NT2/D1 (cell line): ENCODE data around the gene NES.

ENCODE experiments used
- DNase-seq: peaks from one replicate; pipeline ENCODE4 v3.0.0-alpha.2; 2011; ENCODE audit warnings: low read depth, low spot score
- H3K27me3 ChIP-seq: 2 replicates; pipeline ENCODE4 v1.6.0; 2011; ENCODE audit warnings: mild to moderate bottlenecking; ENCODE audit not compliant: insufficient read length, insufficient read depth
- H3K36me3 ChIP-seq: 2 replicates; pipeline ENCODE4 v1.6.1; 2011; ENCODE audit warnings: mild to moderate bottlenecking, low read length, mixed read lengths; ENCODE audit not compliant: insufficient read depth, insufficient read length
- H3K4me1 ChIP-seq: 2 replicates; pipeline ENCODE4 v1.5.1; 2011; ENCODE audit not compliant: insufficient read depth, insufficient read length
- H3K4me3 ChIP-seq: 2 replicates; pipeline ENCODE4 v1.5.1; 2011; ENCODE audit warnings: low read depth; ENCODE audit not compliant: insufficient read length
- H3K9ac ChIP-seq: 2 replicates; pipeline ENCODE4 v1.6.0; 2011; ENCODE audit warnings: low read depth; ENCODE audit not compliant: insufficient read length
- H3K9me3 ChIP-seq: 2 replicates; pipeline ENCODE4 v1.5.1; 2011; ENCODE audit warnings: mild to moderate bottlenecking, low read length; ENCODE audit not compliant: insufficient read depth
- SUZ12 ChIP-seq: IDR thresholded peaks from 2 replicates; pipeline ENCODE4 v1.6.1; 2011; ENCODE audit not compliant: insufficient read length, insufficient read depth; ENCODE audit errors: extremely low read depth
- YY1 ChIP-seq: IDR thresholded peaks from 2 replicates; pipeline ENCODE4 v1.6.1; 2011; ENCODE audit not compliant: insufficient read length, insufficient read depth
- ZNF274 ChIP-seq: IDR thresholded peaks from 2 replicates; pipeline ENCODE4 v1.6.1; 2011; ENCODE audit warnings: mild to moderate bottlenecking, low read depth, low read length

The NES gene

GRCh38 chr1:156712626-156713025, 35.4 kb upstream of the NES start:
- peak overlapping the region; percentile 57 for H3K9ac ChIP-seq
- no peaks in the 10 kb centered on the region for H3K9me3 ChIP-seq
- no peak overlapping the region for H3K4me3 ChIP-seq
- no peak for DNase-seq
- H3K4me1 ChIP-seq, result peaks cover 37% of the 10 kb centered on the region
- no peaks in the 10 kb centered on the region for H3K27me3 ChIP-seq
- no peaks in the 10 kb centered on the region for H3K36me3 ChIP-seq
- TF ChIP-seq SUZ12 (no peak), YY1 (no peak), ZNF274 (no peak)

GRCh38 chr1:156711011-156711817, 34.0 kb upstream of the NES start:
- Histone ChIP-seq H3K9ac (peak overlapping the region; percentile 71), H3K9me3 (no peaks in the 10 kb centered on the region), H3K27me3 (no peaks in the 10 kb centered on the region), H3K36me3 (no peaks in the 10 kb centered on the region), H3K4me3 (no peak overlapping the region), H3K4me1 (peaks cover 37% of the 10 kb centered on the region)
- no peak for TF ChIP-seq ZNF274
- TF ChIP-seq SUZ12, result no peak
- TF ChIP-seq YY1, result no peak
- DNase-seq, result no peak

GRCh38 chr1:156709757-156710489, 32.7 kb upstream of the NES start:
- Histone ChIP-seq H3K36me3 (no peaks in the 10 kb centered on the region), H3K4me3 (no peak overlapping the region), H3K27me3 (no peaks in the 10 kb centered on the region), H3K9me3 (no peaks in the 10 kb centered on the region), H3K9ac (peak overlapping the region; percentile 96), H3K4me1 (peaks cover 37% of the 10 kb centered on the region)
- no peak for DNase-seq
- TF ChIP-seq YY1, result no peak
- TF ChIP-seq SUZ12, result no peak
- TF ChIP-seq ZNF274, result no peak

- H3K4me1 ChIP-seq, result peaks cover 37% of the 10 kb centered on the region
- no peaks in the 10 kb centered on the region for H3K9me3 ChIP-seq
- TF ChIP-seq ZNF274 (no peak), SUZ12 (no peak), YY1 (no peak)
- H3K27me3 ChIP-seq, result no peaks in the 10 kb centered on the region
- DNase-seq, result no peak
- H3K36me3 ChIP-seq, result peaks cover 3% of the 10 kb centered on the region
- peak overlapping the region; percentile 96 for H3K9ac ChIP-seq
- peak overlapping the region; percentile 1 for H3K4me3 ChIP-seq
Measured at GRCh38 chr1:156709031-156709430, 31.8 kb upstream of the NES start.

- Histone ChIP-seq H3K36me3 (peaks cover 11% of the 10 kb centered on the region), H3K9me3 (no peaks in the 10 kb centered on the region), H3K4me3 (peak overlapping the region; percentile 91), H3K9ac (peak overlapping the region; percentile 96), H3K4me1 (peaks cover 41% of the 10 kb centered on the region), H3K27me3 (no peaks in the 10 kb centered on the region)
- no peak for DNase-seq
- TF ChIP-seq YY1 (no peak), SUZ12 (no peak), ZNF274 (no peak)
Measured at GRCh38 chr1:156708218-156708661, 31.0 kb upstream of the NES start.

- no peak for DNase-seq
- TF ChIP-seq SUZ12, result no peak
- no peak for TF ChIP-seq ZNF274
- peak; percentile 24 for TF ChIP-seq YY1
- no peaks in the 10 kb centered on the region for H3K9me3 ChIP-seq
- peak overlapping the region; percentile 91 for H3K4me3 ChIP-seq
- no peaks in the 10 kb centered on the region for H3K27me3 ChIP-seq
- peak overlapping the region; percentile 96 for H3K9ac ChIP-seq
- H3K36me3 ChIP-seq, result peaks cover 17% of the 10 kb centered on the region
- H3K4me1 ChIP-seq, result peaks cover 43% of the 10 kb centered on the region
Measured at GRCh38 chr1:156707417-156708217, 30.4 kb upstream of the NES start.
